SK-N-SH (cell line): ENCODE results near the gene GCN1. TPM values are rescaled to one million over a fixed set of nuclear protein-coding genes. Genes with fewer than 3 reads are reported as not detected.

ENCODE experiments used
- CTCF ChIA-PET: fragments of 300-600, 350-600 bp; formaldehyde crosslinking; extraction: SDS; loops from one replicate; lab custom pipeline; 2021; lab: Yijun Ruan, JAX
- POLR2A ChIA-PET: fragments of 350-600 bp; sonication (Branson Sonifier 250); formaldehyde crosslinking; extraction: SDS; loops from one replicate; lab custom pipeline; 2020; ENCODE audit warnings: antibody characterized with exemption, inconsistent platforms; lab: Yijun Ruan, JAX
- DNase-seq: peaks from one replicate; pipeline ENCODE4 v3.0.0; 2012
- H2AFZ ChIP-seq: fragments of 200-600 bp; sonication (generic); 2 replicates; pipeline ENCODE4 v1.8.1; 2016; ENCODE audit warnings: antibody characterized with exemption, mild to moderate bottlenecking, low read depth
- H3F3A ChIP-seq: fragments of 200-600 bp; sonication (generic); replicated peaks from 2 replicates; pipeline ENCODE3; 2016; ENCODE audit warnings: antibody characterized with exemption, mild to moderate bottlenecking; ENCODE audit not compliant: insufficient read depth
- H3K27ac ChIP-seq, 2 experiments: fragments of 200-500 bp in 1 of 2; fragments of 200-600 bp in 1 of 2; sonication (Bioruptor generic) in 1 of 2; sonication (generic), shearing (Covaris generic) in 1 of 2; 2 replicates each; pipeline versions ENCODE4 v1.5.1 to v1.6.1; 2014 to 2016; ENCODE audit warnings: low read depth in 2 of 2, inconsistent platforms in 1 of 2, low read length in 1 of 2, mild to moderate bottlenecking in 1 of 2, mixed read lengths in 1 of 2
- H3K27me3 ChIP-seq: fragments of 200-600 bp; sonication (generic), shearing (Covaris generic); 2 replicates; pipeline ENCODE4 v1.6.1; 2016; ENCODE audit warnings: mixed run types; ENCODE audit not compliant: insufficient read depth
- H3K36me3 ChIP-seq, 2 experiments: fragments of 200-500 bp in 1 of 2; fragments of 200-600 bp in 1 of 2; sonication (Bioruptor generic) in 1 of 2; sonication (generic) in 1 of 2; replicated peaks in 1 of 2; 2 replicates each; pipeline versions ENCODE3 to v1.5.1; 2014 to 2016; ENCODE audit warnings: low read length in 1 of 2, mild to moderate bottlenecking in 1 of 2; ENCODE audit not compliant: insufficient read depth in 2 of 2, control insufficient read depth in 1 of 2
- H3K4me1 ChIP-seq, 2 experiments: fragments of 200-500 bp in 1 of 2; fragments of 200-600 bp in 1 of 2; sonication (Bioruptor generic) in 1 of 2; sonication (generic), shearing (Covaris generic) in 1 of 2; 2 replicates each; pipeline versions ENCODE4 v1.5.1 to v1.6.1; 2014 to 2016; ENCODE audit warnings: low read depth in 1 of 2, low read length in 1 of 2, mixed run types in 1 of 2; ENCODE audit not compliant: insufficient read depth in 2 of 2, control insufficient read depth in 1 of 2
- H3K4me2 ChIP-seq: fragments of 200-600 bp; sonication (generic), shearing (Covaris generic); 2 replicates; pipeline ENCODE4 v1.6.1; 2017; ENCODE audit warnings: mixed run types
- H3K4me3 ChIP-seq, 2 experiments: fragments of 200-500 bp in 1 of 2; fragments of 200-600 bp in 1 of 2; sonication (Bioruptor generic) in 1 of 2; sonication (generic), shearing (Covaris generic) in 1 of 2; 2 replicates each; pipeline versions ENCODE4 v1.5.1 to v1.8.1; 2014 to 2016; ENCODE audit warnings: low read depth in 2 of 2, inconsistent platforms in 1 of 2, low read length in 1 of 2, mild to moderate bottlenecking in 1 of 2, mixed read lengths in 1 of 2, moderate library complexity in 1 of 2
- H3K79me2 ChIP-seq: fragments of 200-600 bp; sonication (generic); 2 replicates; pipeline ENCODE4 v1.8.1; 2017; ENCODE audit warnings: mild to moderate bottlenecking; ENCODE audit not compliant: insufficient read depth
- H3K9ac ChIP-seq: fragments of 200-600 bp; sonication (generic); 2 replicates; pipeline ENCODE4 v1.6.1; 2017; ENCODE audit warnings: mixed run types
- H3K9me2 ChIP-seq: fragments of 200-600 bp; sonication (generic); 2 replicates; pipeline ENCODE4 v1.6.1; 2017; ENCODE audit warnings: mixed run types
- H3K9me3 ChIP-seq: fragments of 200-600 bp; sonication (generic); 2 replicates; pipeline ENCODE4 v1.6.1; 2017; ENCODE audit warnings: mixed run types, mild to moderate bottlenecking, moderate library complexity
- H4K20me1 ChIP-seq: fragments of 200-600 bp; sonication (generic); 2 replicates; pipeline ENCODE4 v1.6.1; 2017; ENCODE audit warnings: mild to moderate bottlenecking, mixed run types; ENCODE audit not compliant: insufficient read depth
- CHD2 ChIP-seq: fragments of 150-350 bp; IDR thresholded peaks from 2 replicates; pipeline ENCODE4 v1.6.1; 2018; ENCODE audit warnings: low read length; ENCODE audit not compliant: partially characterized antibody
- FOSL2 ChIP-seq: IDR thresholded peaks from 2 replicates; pipeline ENCODE4 v1.4.0; 2012; ENCODE audit warnings: low read depth, mild to moderate bottlenecking, moderate library complexity, borderline replicate concordance
- FOXM1 ChIP-seq: IDR thresholded peaks from 2 replicates; pipeline ENCODE4 v1.4.0; 2012; ENCODE audit warnings: low read depth, mild to moderate bottlenecking
- IRF3 ChIP-seq: fragments of 150-350 bp; IDR thresholded peaks from 2 replicates; pipeline ENCODE4 v1.6.1; 2016; ENCODE audit warnings: mild to moderate bottlenecking, low read depth, low read length
- JUND ChIP-seq: IDR thresholded peaks from 2 replicates; pipeline ENCODE4 v1.4.0; 2012
- MAX ChIP-seq: IDR thresholded peaks from 2 replicates; pipeline ENCODE4 v1.4.0; 2012; ENCODE audit warnings: low read depth
- MXI1 ChIP-seq: IDR thresholded peaks from 2 replicates; pipeline ENCODE4 v1.6.1; 2012; ENCODE audit warnings: mild to moderate bottlenecking, low read depth, low read length, improper control_type of control experiment
- NFIC ChIP-seq: IDR thresholded peaks from 2 replicates; pipeline ENCODE4 v1.4.0; 2012; ENCODE audit warnings: borderline replicate concordance
- POLR2AphosphoS5 ChIP-seq: IDR thresholded peaks from 2 replicates; pipeline ENCODE4 v1.6.1; 2012; ENCODE audit warnings: low read depth, low read length
- RCOR1 ChIP-seq: fragments of 150-350 bp; IDR thresholded peaks from 2 replicates; pipeline ENCODE4 v1.6.1; 2017; ENCODE audit warnings: antibody characterized with exemption, low read length
- REST ChIP-seq: IDR thresholded peaks from 2 replicates; pipeline ENCODE4 v1.6.1; 2012; ENCODE audit warnings: mild to moderate bottlenecking, low read depth, low read length, moderate library complexity
- TAF1 ChIP-seq: IDR thresholded peaks from 2 replicates; pipeline ENCODE4 v1.6.1; 2012; ENCODE audit warnings: low read depth, mild to moderate bottlenecking, low read length, moderate library complexity, borderline replicate concordance
- TCF12 ChIP-seq: IDR thresholded peaks from 2 replicates; pipeline ENCODE4 v1.4.0; 2012
- USF2 ChIP-seq: fragments of 150-350 bp; IDR thresholded peaks from 2 replicates; pipeline ENCODE4 v1.6.1; 2017; ENCODE audit warnings: antibody characterized with exemption, low read length, low read depth, borderline replicate concordance
- ZBTB33 ChIP-seq: IDR thresholded peaks from 2 replicates; pipeline ENCODE4 v1.4.0; 2012; ENCODE audit warnings: low read depth, borderline replicate concordance
- WGBS: methylation state at CpG from one replicate; pipeline ENCODE4 v1.1.6; 2017; ENCODE audit warnings: low lambda C conversion rate; 5-methylcytosine and 5-hydroxymethylcytosine counted together
- polyA plus RNA-seq, 3 experiments: library from polyadenylated mRNA; depleted of rRNA; stranded (reverse); fragments of >200 nt; gene quantifications; 2 replicates each; pipeline ENCODE4 v1.2.3, GENCODE V29; 2012

Gene GCN1
- polyA plus RNA-seq, 1 of the 3 experiments (the other 2 are of a cell fraction), result 54.4 TPM

- ChIA-PET POLR2A (interaction anchor here (1.1 kb wide), 1 partner anchor 30 kb away, joined by 3 read pairs; no protein-coding TSS in a partner anchor), CTCF (no interaction called here)
- Histone ChIP-seq H3K4me2 (no peak overlapping the region), H3K9ac (no peak overlapping the region), H3K4me1 (no peaks in the 10 kb centered on the region), H3K27ac (no peak overlapping the region), H3K27me3 (no peaks in the 10 kb centered on the region), H3K9me2 (no peaks in the 10 kb centered on the region), H3F3A (no peaks in the 10 kb centered on the region), H3K79me2 (no peaks in the 10 kb centered on the region), H3K36me3 (peaks cover 69 to 79% of the 10 kb centered on the region in 2 experiments), H4K20me1 (no peaks in the 10 kb centered on the region), H3K4me3 (no peak overlapping the region), H2AFZ (no peak overlapping the region)
- no peak for DNase-seq
- WGBS, result 98% methylated on average over 7 of the region's 11 CpGs
- TF ChIP-seq FOXM1 (no peak), TAF1 (no peak), RCOR1 (no peak), JUND (no peak), MXI1 (no peak), MAX (no peak), POLR2AphosphoS5 (no peak), CHD2 (no peak), ZBTB33 (no peak), FOSL2 (no peak), NFIC (no peak), IRF3 (no peak), USF2 (no peak), TCF12 (no peak), REST (no peak)
- TF ChIP-seq, all 33 proteins: peak for 0
- no peaks in the 10 kb centered on the region for H3K9me3 ChIP-seq
Measured at GRCh38 chr12:120148011-120148410, 46.5 kb downstream of the GCN1 start.
